HUES48 (cell line): ENCODE results near the gene SMAD6.

Experiments
- H3K27ac ChIP-seq: one replicate; pipeline ENCODE4 v1.7.0; 2013; ENCODE audit warnings: low read depth, low read length, inconsistent platforms
- H3K27me3 ChIP-seq: 2 replicates; pipeline ENCODE4 v1.6.1; 2013; ENCODE audit warnings: mild to moderate bottlenecking, low read length; ENCODE audit not compliant: control insufficient read depth, insufficient read depth
- H3K36me3 ChIP-seq: 2 replicates; pipeline ENCODE4 v1.6.1; 2013; ENCODE audit warnings: low read length; ENCODE audit not compliant: control insufficient read depth, insufficient read depth
- H3K4me1 ChIP-seq: 2 replicates; pipeline ENCODE4 v1.6.1; 2013; ENCODE audit warnings: mild to moderate bottlenecking, low read length; ENCODE audit not compliant: control insufficient read depth, insufficient read depth
- H3K4me3 ChIP-seq: 2 replicates; pipeline ENCODE4 v1.5.1; 2013; ENCODE audit warnings: mild to moderate bottlenecking, low read depth, low read length
- H3K9ac ChIP-seq: 2 replicates; pipeline ENCODE4 v1.6.1; 2013; ENCODE audit warnings: mild to moderate bottlenecking, low read depth, low read length, moderate library complexity
- H3K9me3 ChIP-seq: 2 replicates; pipeline ENCODE4 v1.6.1; 2013; ENCODE audit warnings: low read length; ENCODE audit not compliant: control insufficient read depth, insufficient read depth

The SMAD6 gene

DNA sequence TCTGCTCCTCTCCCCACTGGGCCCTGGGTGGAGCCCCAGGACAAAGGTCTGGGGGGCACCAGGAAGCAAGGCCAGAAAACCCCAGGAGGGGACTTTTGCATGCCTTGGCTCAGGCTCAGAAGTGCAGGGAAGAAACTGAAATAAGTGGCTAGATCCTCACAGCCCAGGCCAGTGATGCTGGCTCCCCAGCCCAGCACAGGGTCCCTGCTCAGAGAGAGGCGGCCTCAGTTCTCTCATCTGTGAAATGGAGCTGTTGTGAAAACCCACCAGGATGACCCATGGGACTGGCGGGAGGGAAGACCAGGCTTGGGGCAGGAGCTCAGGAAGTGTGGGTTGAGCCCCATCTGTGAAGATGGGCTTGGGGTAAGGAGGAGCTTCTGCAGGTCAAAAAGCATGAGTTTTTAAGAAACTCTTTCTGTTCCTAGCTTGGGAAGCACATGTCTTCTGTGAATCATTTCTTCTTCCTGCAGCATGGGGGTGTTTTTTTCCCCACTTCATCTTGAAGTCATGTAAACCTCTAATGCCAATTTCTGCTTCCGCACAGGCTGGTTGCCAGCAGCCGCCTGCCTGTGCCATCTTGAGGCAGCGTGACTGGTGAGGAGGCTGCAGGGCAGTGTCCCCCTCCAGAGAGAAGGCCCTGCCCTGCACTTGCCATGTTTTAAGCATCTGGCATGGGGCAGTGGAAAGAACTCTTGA, 118.6 kb downstream of the SMAD6 start:
- H3K4me3 ChIP-seq = no peak overlapping the region
- no peaks in the 10 kb centered on the region for H3K27me3 ChIP-seq
- no peak overlapping the region for H3K27ac ChIP-seq
- H3K9me3 ChIP-seq = no peaks in the 10 kb centered on the region
- no peaks in the 10 kb centered on the region for H3K36me3 ChIP-seq
- no peaks in the 10 kb centered on the region for H3K4me1 ChIP-seq
- no peak overlapping the region for H3K9ac ChIP-seq

DNA sequence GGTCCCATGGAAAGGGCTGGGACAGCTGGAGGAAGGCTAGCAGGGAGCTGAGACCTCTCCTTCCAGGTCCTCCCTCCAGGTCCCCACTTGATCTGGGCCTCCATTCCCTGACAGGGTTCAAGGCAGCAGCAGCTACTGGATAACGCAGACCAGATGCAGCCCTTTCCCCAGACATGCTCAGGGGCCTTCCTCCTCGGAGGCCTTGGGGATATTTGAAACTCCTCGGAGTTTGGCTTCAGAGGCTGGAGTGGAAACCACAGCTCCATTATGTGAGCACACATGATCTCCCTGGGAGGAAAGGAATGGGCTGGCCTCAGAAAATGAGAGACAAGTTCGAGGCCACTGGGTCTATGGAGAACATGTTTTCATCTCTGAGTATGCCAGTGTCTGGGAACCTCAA, 119.3 kb downstream of the SMAD6 start:
- Histone ChIP-seq H3K4me3 (no peak overlapping the region), H3K9me3 (no peaks in the 10 kb centered on the region), H3K9ac (no peak overlapping the region), H3K4me1 (peaks cover under 1% of the 10 kb centered on the region; the same call in 1 of the 2 replicates), H3K27ac (no peak overlapping the region), H3K27me3 (no peaks in the 10 kb centered on the region), H3K36me3 (no peaks in the 10 kb centered on the region)

DNA sequence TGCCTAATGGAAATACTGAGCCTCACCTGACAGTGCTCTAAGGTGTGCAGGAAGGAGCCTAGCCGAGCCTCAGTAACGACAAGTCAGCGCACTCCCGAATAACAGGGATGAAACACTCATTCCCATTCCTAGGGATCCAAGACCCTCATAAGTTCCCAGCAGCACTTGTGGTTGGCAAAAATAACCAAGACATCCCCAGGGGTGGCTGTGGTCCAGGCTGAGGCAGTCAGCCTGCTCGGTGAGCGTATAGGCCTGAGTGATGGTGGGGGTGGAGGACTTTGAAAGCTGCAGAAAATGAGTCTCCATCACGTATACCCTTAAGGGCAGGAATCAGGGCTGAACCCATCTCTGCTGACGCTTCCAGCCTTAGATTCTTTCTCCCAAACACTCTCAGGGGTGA, 120.1 kb downstream of the SMAD6 start:
- no peaks in the 10 kb centered on the region for H3K36me3 ChIP-seq
- no peak overlapping the region for H3K9ac ChIP-seq
- H3K27ac ChIP-seq = no peak overlapping the region
- peaks cover 9% of the 10 kb centered on the region for H3K4me1 ChIP-seq
- H3K27me3 ChIP-seq = no peaks in the 10 kb centered on the region
- no peaks in the 10 kb centered on the region for H3K9me3 ChIP-seq
- H3K4me3 ChIP-seq = no peak overlapping the region

DNA sequence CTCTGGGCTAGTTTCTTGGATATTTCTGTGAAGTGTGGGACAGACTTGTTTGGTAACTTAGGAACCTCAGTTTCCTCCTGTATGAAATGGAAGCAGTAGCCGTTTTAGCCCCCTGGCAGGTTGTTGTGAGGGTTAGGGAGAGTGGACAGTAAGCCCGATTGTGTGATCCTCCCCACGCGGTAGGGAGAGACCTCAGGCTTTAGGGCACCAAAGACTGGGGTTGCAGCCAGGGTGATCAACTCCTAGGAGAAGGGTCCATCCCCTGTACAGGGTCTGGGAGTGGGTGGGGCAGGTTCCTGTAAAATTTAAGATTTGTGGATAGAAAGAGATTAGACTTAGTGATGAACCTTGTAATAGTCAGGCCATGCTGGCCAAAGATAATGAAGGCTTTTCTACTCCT, 120.5 kb downstream of the SMAD6 start:
- Histone ChIP-seq H3K36me3 (no peaks in the 10 kb centered on the region), H3K4me1 (peaks cover 13% of the 10 kb centered on the region), H3K9ac (no peak overlapping the region), H3K9me3 (no peaks in the 10 kb centered on the region), H3K4me3 (no peak overlapping the region), H3K27ac (no peak overlapping the region), H3K27me3 (no peaks in the 10 kb centered on the region)

DNA sequence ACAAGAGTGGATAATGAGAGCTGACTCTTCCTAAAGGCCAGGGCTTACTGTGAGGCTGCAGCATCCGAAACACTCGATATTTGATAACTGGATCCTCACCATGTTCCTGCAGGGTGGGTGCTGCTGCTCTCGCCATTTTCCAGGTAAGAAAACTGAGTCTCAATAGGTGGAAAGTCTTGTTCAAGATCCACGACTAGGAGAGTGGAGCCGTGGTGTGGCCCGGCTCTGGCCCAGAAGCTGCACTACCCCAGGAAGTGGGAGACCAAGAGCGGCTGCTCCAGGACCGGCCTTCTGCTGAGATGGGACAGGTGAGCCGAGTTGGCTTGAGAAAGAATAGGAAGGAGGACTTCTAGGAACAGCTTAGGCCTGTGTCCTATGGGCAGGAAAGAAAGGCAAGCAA, 121.6 kb downstream of the SMAD6 start:
- H3K4me3 ChIP-seq = no peak overlapping the region
- H3K27ac ChIP-seq = no peak overlapping the region
- H3K9ac ChIP-seq = no peak overlapping the region
- H3K27me3 ChIP-seq = no peaks in the 10 kb centered on the region
- no peaks in the 10 kb centered on the region for H3K9me3 ChIP-seq
- no peaks in the 10 kb centered on the region for H3K36me3 ChIP-seq
- peaks cover 20% of the 10 kb centered on the region for H3K4me1 ChIP-seq

DNA sequence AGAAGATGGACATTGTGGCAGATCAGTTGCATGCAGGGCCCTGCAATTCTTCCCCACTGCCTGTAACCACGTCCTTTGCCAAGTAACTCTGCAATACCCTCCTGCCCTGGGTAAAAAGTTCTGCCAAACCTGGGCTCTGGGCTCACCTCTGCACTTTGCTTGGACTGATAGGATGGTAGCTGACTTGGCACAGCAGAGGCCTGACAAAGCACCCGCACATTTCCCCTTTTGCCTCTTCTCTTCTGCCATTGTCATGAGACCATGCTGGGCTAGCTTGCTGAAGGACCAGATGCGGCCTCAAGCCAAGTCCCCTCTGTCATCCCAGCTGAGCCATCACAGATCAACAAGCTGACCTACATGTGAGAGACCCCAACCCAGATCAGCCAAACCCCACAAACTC, 122.4 kb downstream of the SMAD6 start:
- H3K36me3 ChIP-seq = no peaks in the 10 kb centered on the region
- H3K4me1 ChIP-seq = peaks cover 20% of the 10 kb centered on the region
- H3K4me3 ChIP-seq = no peak overlapping the region
- no peaks in the 10 kb centered on the region for H3K27me3 ChIP-seq
- H3K27ac ChIP-seq = no peak overlapping the region
- no peaks in the 10 kb centered on the region for H3K9me3 ChIP-seq
- H3K9ac ChIP-seq = no peak overlapping the region

DNA sequence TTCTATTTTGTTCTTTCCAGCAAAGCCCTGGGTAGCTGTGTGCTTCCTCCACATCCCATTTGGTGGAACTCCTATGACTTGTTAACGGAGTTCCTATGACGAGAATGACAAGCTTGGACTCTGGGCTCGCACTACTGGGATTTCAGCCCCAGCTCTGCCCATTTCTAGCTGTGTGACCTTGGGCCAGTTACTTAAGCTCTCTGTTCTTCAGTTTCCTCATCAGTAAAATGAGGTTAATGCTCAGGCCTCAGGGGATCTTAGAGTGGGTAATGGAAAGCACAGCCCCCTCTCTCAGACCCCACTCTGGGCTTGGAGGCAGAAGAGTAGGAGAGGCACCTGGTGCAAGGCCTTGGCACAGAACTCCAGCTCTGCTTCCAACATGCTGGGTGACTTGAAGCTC, 123.1 kb downstream of the SMAD6 start:
- H3K36me3 ChIP-seq = no peaks in the 10 kb centered on the region

DNA sequence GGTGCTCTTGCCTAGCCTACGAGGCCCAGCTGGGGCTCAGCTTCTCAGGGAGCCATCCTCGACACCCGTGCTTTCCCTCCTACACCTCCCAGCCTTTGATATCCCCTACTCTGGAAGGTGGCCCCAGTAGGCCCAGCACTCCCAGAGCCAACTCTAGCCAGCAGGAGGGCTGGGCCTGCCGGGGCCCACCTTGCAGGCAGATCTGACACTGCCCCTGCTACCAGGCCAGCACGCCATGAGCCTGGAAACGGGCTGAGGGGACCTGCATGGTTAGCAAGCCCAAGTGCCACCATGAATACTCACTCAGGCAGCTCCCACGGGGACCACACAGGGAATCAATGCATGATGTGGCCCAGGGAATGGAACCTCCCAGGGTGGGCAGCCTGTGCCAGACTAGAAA, 123.7 kb downstream of the SMAD6 start:
- H3K27ac ChIP-seq = no peak overlapping the region
- H3K9ac ChIP-seq = no peak overlapping the region
- peaks cover 20% of the 10 kb centered on the region for H3K4me1 ChIP-seq
- H3K9me3 ChIP-seq = no peaks in the 10 kb centered on the region
- H3K4me3 ChIP-seq = no peak overlapping the region
- H3K27me3 ChIP-seq = no peaks in the 10 kb centered on the region
- H3K36me3 ChIP-seq = no peaks in the 10 kb centered on the region

More for the DNA sequence above, 123.1 kb downstream of the SMAD6 start:
- Histone ChIP-seq H3K27me3 (no peaks in the 10 kb centered on the region), H3K4me3 (no peak overlapping the region), H3K4me1 (peaks cover 20% of the 10 kb centered on the region), H3K27ac (no peak overlapping the region), H3K9ac (no peak overlapping the region), H3K9me3 (no peaks in the 10 kb centered on the region)

DNA sequence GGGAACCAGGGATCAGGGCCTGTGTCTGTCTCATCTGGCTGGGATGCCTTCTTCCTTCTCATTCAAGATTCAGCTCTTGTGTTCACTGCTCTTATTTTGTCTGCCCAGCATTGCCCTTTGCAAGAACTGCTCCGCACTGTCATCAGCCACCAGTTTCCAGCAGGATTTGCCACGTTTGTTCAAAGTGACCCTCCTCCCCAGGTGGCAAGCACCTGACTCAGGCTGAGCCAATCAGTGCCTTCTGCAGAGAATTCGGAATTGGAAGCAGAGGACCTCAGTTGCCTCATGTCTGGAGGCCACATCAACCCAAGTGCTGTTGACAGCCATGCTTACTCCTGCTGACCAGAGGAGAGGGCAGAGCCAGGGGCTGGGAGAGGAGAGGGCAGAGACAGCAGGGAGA, 124.5 kb downstream of the SMAD6 start:
- Histone ChIP-seq H3K27ac (no peak overlapping the region), H3K27me3 (no peaks in the 10 kb centered on the region), H3K36me3 (no peaks in the 10 kb centered on the region), H3K9ac (no peak overlapping the region), H3K4me3 (no peak overlapping the region), H3K4me1 (peaks cover 20% of the 10 kb centered on the region), H3K9me3 (no peaks in the 10 kb centered on the region)

DNA sequence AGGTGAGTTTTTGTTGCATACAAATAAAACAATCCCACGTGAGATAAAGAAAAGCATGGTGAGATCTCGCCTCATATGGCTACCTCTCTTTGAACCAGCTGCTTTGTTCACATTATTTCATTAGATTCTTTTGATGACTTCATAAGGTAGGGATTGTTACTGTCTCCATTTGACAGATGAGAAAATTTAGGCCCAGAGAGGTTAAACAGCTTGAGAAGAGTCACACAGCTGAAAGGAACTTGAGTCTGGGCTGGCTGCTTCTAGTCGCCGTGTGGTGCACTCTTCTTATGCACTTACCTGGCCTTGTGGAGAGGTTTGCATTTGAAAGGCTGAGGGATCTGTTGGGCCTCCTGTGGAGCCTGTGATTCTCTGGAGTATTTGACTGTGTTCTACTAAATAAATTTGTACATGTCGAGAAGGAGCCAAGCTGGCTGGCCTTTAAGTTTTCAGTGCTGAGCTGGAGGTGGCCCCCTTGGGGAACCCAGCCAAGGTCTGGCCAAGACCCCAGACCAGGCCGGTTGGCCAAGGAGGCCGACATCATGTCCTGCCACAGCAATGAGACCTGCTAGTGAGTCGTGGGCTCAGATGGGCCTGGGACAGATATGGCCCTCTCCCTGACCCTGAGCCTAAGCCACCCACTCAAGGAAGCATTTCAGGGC, 125.1 kb downstream of the SMAD6 start:
- no peak overlapping the region for H3K9ac ChIP-seq
- H3K36me3 ChIP-seq = no peaks in the 10 kb centered on the region
- peaks cover 20% of the 10 kb centered on the region for H3K4me1 ChIP-seq

DNA sequence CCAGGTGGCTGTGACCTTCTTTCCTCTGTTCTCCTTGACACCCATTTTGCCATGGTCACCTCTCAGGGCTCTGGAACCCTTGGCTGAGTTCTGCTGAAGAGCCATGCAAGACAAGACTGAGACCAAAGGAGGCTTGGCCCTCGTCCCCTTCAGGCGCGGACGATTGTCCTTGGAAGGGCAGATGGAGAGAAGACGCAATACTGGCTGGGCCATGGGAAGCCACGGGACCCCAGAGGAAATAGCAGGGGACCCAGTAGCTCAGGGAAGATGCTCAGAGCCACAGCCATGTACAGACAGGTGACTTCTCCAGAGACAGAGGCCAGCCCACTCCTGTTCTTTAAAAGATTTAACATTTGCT, 125.6 kb downstream of the SMAD6 start:
- H3K36me3 ChIP-seq = no peaks in the 10 kb centered on the region
- peaks cover 20% of the 10 kb centered on the region for H3K4me1 ChIP-seq
- H3K27me3 ChIP-seq = no peaks in the 10 kb centered on the region
- H3K4me3 ChIP-seq = no peak overlapping the region
- H3K9ac ChIP-seq = no peak overlapping the region
- no peak overlapping the region for H3K27ac ChIP-seq
- no peaks in the 10 kb centered on the region for H3K9me3 ChIP-seq

More for the DNA sequence above, 125.1 kb downstream of the SMAD6 start:
- no peaks in the 10 kb centered on the region for H3K27me3 ChIP-seq
- H3K27ac ChIP-seq = no peak overlapping the region
- H3K9me3 ChIP-seq = no peaks in the 10 kb centered on the region
- no peak overlapping the region for H3K4me3 ChIP-seq
